SK-N-SH treated with all-trans-retinoic acid at 6 μM for 48 hours (cell line): ENCODE measurements around the gene TOM1L2.

Experiments used
- ATAC-seq: fragments of 200-7000 bp; cut with Tn5 transposase; 3 replicates; pipeline ENCODE4 v1.9.1; 2020; ENCODE audit warnings: mild to moderate bottlenecking, moderate library complexity
- ARNTL ChIP-seq: fragments of 450-650 bp; formaldehyde crosslinking; IDR thresholded peaks from 2 replicates; pipeline ENCODE4 v1.5.0; 2020; ENCODE audit warnings: low read depth, mild to moderate bottlenecking, moderate library complexity, borderline replicate concordance
- BACH2 ChIP-seq: fragments of 250-450 bp; sonication (Bioruptor Pico); IDR thresholded peaks from 2 replicates; pipeline ENCODE4 v1.9.0; 2021; ENCODE audit warnings: mild to moderate bottlenecking, borderline replicate concordance
- CSDC2 ChIP-seq: fragments of 250-450 bp; sonication (Bioruptor Pico); IDR thresholded peaks from 2 replicates; pipeline ENCODE4 v1.5.0; 2020; ENCODE audit warnings: mild to moderate bottlenecking, moderate library complexity
- CSRNP3 ChIP-seq: fragments of 250-450 bp; sonication (Bioruptor Pico); IDR thresholded peaks from 2 replicates; pipeline ENCODE4 v1.5.1; 2021; ENCODE audit warnings: mild to moderate bottlenecking, moderate library complexity
- ESRRG ChIP-seq: fragments of 250-450 bp; sonication (Bioruptor Pico); IDR thresholded peaks from 2 replicates; pipeline ENCODE4 v1.6.1; 2021; ENCODE audit warnings: mild to moderate bottlenecking
- GLIS3 ChIP-seq: fragments of 250-450 bp; sonication (Bioruptor Pico); IDR thresholded peaks from 2 replicates; pipeline ENCODE4 v1.5.0; 2020; ENCODE audit warnings: mild to moderate bottlenecking, moderate library complexity
- ISL1 ChIP-seq: fragments of 250-450 bp; sonication (Bioruptor Pico); IDR thresholded peaks from 2 replicates; pipeline ENCODE4 v2.1.2; 2022; ENCODE audit warnings: mild to moderate bottlenecking, moderate library complexity
- OSR1 ChIP-seq: fragments of 250-450 bp; sonication (Bioruptor Pico); IDR thresholded peaks from 2 replicates; pipeline ENCODE4 v1.8.0; 2022; ENCODE audit warnings: moderate library complexity, mild to moderate bottlenecking, inconsistent platforms
- PATZ1 ChIP-seq: fragments of 250-450 bp; sonication (Bioruptor Pico); IDR thresholded peaks from 2 replicates; pipeline ENCODE4 v1.8.0; 2020; ENCODE audit warnings: mild to moderate bottlenecking, moderate library complexity, borderline replicate concordance
- POU6F1 ChIP-seq: fragments of 250-450 bp; sonication (Bioruptor Pico); IDR thresholded peaks from 2 replicates; pipeline ENCODE4 v1.8.0; 2021; ENCODE audit warnings: low read depth, mild to moderate bottlenecking, moderate library complexity, borderline replicate concordance
- PPARA ChIP-seq: fragments of 250-450 bp; sonication (Bioruptor Pico); IDR thresholded peaks from 2 replicates; pipeline ENCODE4 v1.5.0; 2020; ENCODE audit warnings: mild to moderate bottlenecking, borderline replicate concordance
- RARB ChIP-seq: fragments of 250-450 bp; sonication (Bioruptor Pico); IDR thresholded peaks from 2 replicates; pipeline ENCODE4 v1.8.0; 2021; ENCODE audit warnings: mild to moderate bottlenecking, moderate library complexity
- SNAI2 ChIP-seq: fragments of 250-450 bp; sonication (Bioruptor Pico); IDR thresholded peaks from 2 replicates; pipeline ENCODE4 v1.5.0; 2020; ENCODE audit warnings: mild to moderate bottlenecking, moderate library complexity
- TCF4 ChIP-seq: fragments of 250-450 bp; sonication (Bioruptor Pico); IDR thresholded peaks from 2 replicates; pipeline ENCODE4 v1.8.0; 2021; ENCODE audit warnings: mild to moderate bottlenecking, moderate library complexity, borderline replicate concordance
- TOX ChIP-seq: fragments of 250-450 bp; sonication (Bioruptor Pico); IDR thresholded peaks from 2 replicates; pipeline ENCODE4 v1.8.0; 2021; ENCODE audit warnings: mild to moderate bottlenecking, moderate library complexity, borderline replicate concordance
- TSHZ2 ChIP-seq: fragments of 250-450 bp; sonication (Bioruptor Pico); IDR thresholded peaks from 2 replicates; pipeline ENCODE4 v1.5.0; 2020; ENCODE audit warnings: mild to moderate bottlenecking, moderate library complexity
- ZC3H10 ChIP-seq: fragments of 250-450 bp; sonication (Bioruptor Pico); IDR thresholded peaks from 2 replicates; pipeline ENCODE4 v1.5.1; 2021; ENCODE audit warnings: mild to moderate bottlenecking, moderate library complexity
- ZFP3 ChIP-seq: fragments of 250-450 bp; sonication (Bioruptor Pico); IDR thresholded peaks from 2 replicates; pipeline ENCODE4 v1.5.0; 2020; ENCODE audit warnings: mild to moderate bottlenecking, moderate library complexity
- ZFP30 ChIP-seq: fragments of 450-650 bp; formaldehyde crosslinking; IDR thresholded peaks from 2 replicates; pipeline ENCODE4 v1.5.0; 2022; ENCODE audit warnings: mild to moderate bottlenecking, moderate library complexity
- ZNF565 ChIP-seq: fragments of 450-650 bp; formaldehyde crosslinking; conservative IDR thresholded peaks from 2 replicates; pipeline ENCODE4 v1.5.0; 2020; ENCODE audit warnings: low read depth, mild to moderate bottlenecking, moderate library complexity
- ZNF70 ChIP-seq: fragments of 450-650 bp; formaldehyde crosslinking; IDR thresholded peaks from 2 replicates; pipeline ENCODE4 v1.5.0; 2020; ENCODE audit warnings: mild to moderate bottlenecking, moderate library complexity
- ZNF8 ChIP-seq: fragments of 450-650 bp; formaldehyde crosslinking; IDR thresholded peaks from 2 replicates; pipeline ENCODE4 v1.5.0; 2020; ENCODE audit warnings: mild to moderate bottlenecking, moderate library complexity

The TOM1L2 gene

GRCh38 chr17:18019838-18020154 lies 47.6 kb upstream of the TOM1L2 start:
- no peak for ATAC-seq
- TF ChIP-seq ARNTL (CRISPR knock-in tag) (no peak), CSRNP3 (no peak), PPARA (CRISPR knock-in tag) (no peak), BACH2 (CRISPR knock-in tag) (no peak), RARB (no peak), ZNF70 (CRISPR knock-in tag) (no peak), OSR1 (CRISPR knock-in tag) (no peak), ZFP30 (CRISPR knock-in tag) (no peak), POU6F1 (no peak), SNAI2 (CRISPR knock-in tag) (no peak), TSHZ2 (CRISPR knock-in tag) (no peak), ZC3H10 (CRISPR knock-in tag) (no peak), TOX (CRISPR knock-in tag) (no peak), PATZ1 (CRISPR knock-in tag) (no peak), ZFP3 (CRISPR knock-in tag) (no peak), ISL1 (no peak), GLIS3 (CRISPR knock-in tag) (no peak), CSDC2 (no peak)

- no peak for ATAC-seq
Measured at GRCh38 chr17:18018411-18018921, 46.3 kb upstream of the TOM1L2 start.

GRCh38 chr17:18017958-18018357 lies 45.8 kb upstream of the TOM1L2 start:
- TF ChIP-seq POU6F1 (no peak), ZNF70 (CRISPR knock-in tag) (no peak), ZFP3 (CRISPR knock-in tag) (no peak), ZNF8 (CRISPR knock-in tag) (no peak), CSDC2 (no peak), RARB (no peak), ZNF565 (CRISPR knock-in tag) (no peak), CSRNP3 (no peak), OSR1 (CRISPR knock-in tag) (no peak), BACH2 (CRISPR knock-in tag) (no peak), ESRRG (no peak), TSHZ2 (CRISPR knock-in tag) (no peak), TOX (CRISPR knock-in tag) (no peak), GLIS3 (CRISPR knock-in tag) (no peak), TCF4 (CRISPR knock-in tag) (no peak), ARNTL (CRISPR knock-in tag) (no peak), PPARA (CRISPR knock-in tag) (no peak)
- ATAC-seq: no peak

More at GRCh38 chr17:18018411-18018921, 46.3 kb upstream of the TOM1L2 start:
- TF ChIP-seq CSDC2 (no peak), ZFP3 (CRISPR knock-in tag) (no peak), ZC3H10 (CRISPR knock-in tag) (no peak), PPARA (CRISPR knock-in tag) (no peak), TOX (CRISPR knock-in tag) (no peak), GLIS3 (CRISPR knock-in tag) (no peak), ARNTL (CRISPR knock-in tag) (no peak)
- TF ChIP-seq, all 23 proteins: peak for 0
